ENCODE measurements around the gene SLC35A1.
"Not testable (repeated sequence)": the region's sequence is repeated elsewhere in the genome, so short reads cannot be mapped to it uniquely, and the experiment has no call there.

The SLC35A1 gene

GRCh38 chr6:87483929-87484328 is 11.2 kb downstream of the SLC35A1 start:
- H3K36me3 ChIP-seq: no peaks in the 10 kb centered on the region
- peaks cover 16 to 21% of the 10 kb centered on the region in 2 experiments for H3K4me1 ChIP-seq (ENCODE audit: control insufficient read depth in 1 of 2, insufficient read depth in 1 of 2, low read depth in 1 of 2, low read length in 1 of 2)
- H3K4me3 ChIP-seq (ENCODE audit: low read depth in 1 of 2, low read length in 1 of 2): no peak overlapping the region
- no peaks in the 10 kb centered on the region for H3K27me3 ChIP-seq
- TF ChIP-seq CTCF (IDR thresholded peaks at IDR 0.05): no peak
- peak overlapping the region; percentile 67 for H3K27ac ChIP-seq
- H3K9me3 ChIP-seq: no peaks in the 10 kb centered on the region

- H3K4me3 ChIP-seq (ENCODE audit: low read depth in 1 of 2, low read length in 1 of 2): no peak overlapping the region
- TF ChIP-seq CTCF (IDR thresholded peaks at IDR 0.05): no peak
- peaks cover 16 to 21% of the 10 kb centered on the region in 2 experiments for H3K4me1 ChIP-seq (ENCODE audit: control insufficient read depth in 1 of 2, insufficient read depth in 1 of 2, low read depth in 1 of 2, low read length in 1 of 2)
- no peaks in the 10 kb centered on the region for H3K36me3 ChIP-seq
- no peak overlapping the region for H3K27ac ChIP-seq
- H3K9me3 ChIP-seq: no peaks in the 10 kb centered on the region
- no peaks in the 10 kb centered on the region for H3K27me3 ChIP-seq
Observed at GRCh38 chr6:87484491-87484890, 11.7 kb downstream of the SLC35A1 start.

GRCh38 chr6:87487555-87487954 is 14.8 kb downstream of the SLC35A1 start:
- Histone ChIP-seq H3K27me3 (no peaks in the 10 kb centered on the region), H3K27ac (no peak overlapping the region), H3K4me1 (ENCODE audit: control insufficient read depth in 1 of 2, insufficient read depth in 1 of 2, low read depth in 1 of 2, low read length in 1 of 2) (peaks cover 3 to 8% of the 10 kb centered on the region in 2 experiments), H3K9me3 (no peaks in the 10 kb centered on the region), H3K4me3 (ENCODE audit: low read depth in 1 of 2, low read length in 1 of 2) (no peak overlapping the region), H3K36me3 (peaks cover 4% of the 10 kb centered on the region)
- no peak for TF ChIP-seq CTCF (IDR thresholded peaks at IDR 0.05)

GRCh38 chr6:87489326-87489725 is 16.6 kb downstream of the SLC35A1 start:
- not testable (repeated sequence) for H3K4me1 ChIP-seq (ENCODE audit: control insufficient read depth in 1 of 2, insufficient read depth in 1 of 2, low read depth in 1 of 2, low read length in 1 of 2); H3K27ac ChIP-seq; H3K36me3 ChIP-seq; H3K9me3 ChIP-seq; H3K4me3 ChIP-seq (ENCODE audit: low read depth in 1 of 2, low read length in 1 of 2); H3K27me3 ChIP-seq

GRCh38 chr6:87494761-87495422 is 22.1 kb downstream of the SLC35A1 start:
- no peaks in the 10 kb centered on the region for H3K9me3 ChIP-seq
- no peak overlapping the region for H3K27ac ChIP-seq
- no peak for TF ChIP-seq CTCF (IDR thresholded peaks at IDR 0.05)
- H3K27me3 ChIP-seq: no peaks in the 10 kb centered on the region
- no peaks in the 10 kb centered on the region for H3K4me1 ChIP-seq (ENCODE audit: control insufficient read depth in 1 of 2, insufficient read depth in 1 of 2, low read depth in 1 of 2, low read length in 1 of 2)
- peaks cover 10% of the 10 kb centered on the region for H3K36me3 ChIP-seq
- H3K4me3 ChIP-seq (ENCODE audit: low read depth in 1 of 2, low read length in 1 of 2): no peak overlapping the region

GRCh38 chr6:87498048-87498447 is 25.3 kb downstream of the SLC35A1 start:
- Histone ChIP-seq H3K9me3 (no peaks in the 10 kb centered on the region), H3K4me3 (ENCODE audit: low read depth in 1 of 2, low read length in 1 of 2) (no peak overlapping the region), H3K27me3 (no peaks in the 10 kb centered on the region), H3K27ac (no peak overlapping the region), H3K4me1 (ENCODE audit: control insufficient read depth in 1 of 2, insufficient read depth in 1 of 2, low read depth in 1 of 2, low read length in 1 of 2) (no peaks in the 10 kb centered on the region), H3K36me3 (peaks cover 31% of the 10 kb centered on the region)
- TF ChIP-seq CTCF (IDR thresholded peaks at IDR 0.05): no peak
